ENCODE measurements around the gene GPR15LG.

Gene GPR15LG

GRCh38 chr10:84155521-84155920 lies 18.1 kb upstream of the GPR15LG start:
- no peak overlapping the region for H3K4me3 ChIP-seq (replicated peaks in 1 of 2; ENCODE audit: low read depth in 2 of 2, low read length in 2 of 2)
- TF ChIP-seq CTCF (IDR thresholded peaks at IDR 0.05; ENCODE audit: low read depth, low read length), result no peak
- no peak for DNase-seq (ENCODE audit: low read depth in 2 of 2)

- no peak for DNase-seq (ENCODE audit: low read depth in 2 of 2)
- no peak for TF ChIP-seq CTCF (IDR thresholded peaks at IDR 0.05; ENCODE audit: low read depth, low read length)
- no peak overlapping the region for H3K4me3 ChIP-seq (replicated peaks in 1 of 2; ENCODE audit: low read depth in 2 of 2, low read length in 2 of 2)
Measured at GRCh38 chr10:84156009-84156408, 17.6 kb upstream of the GPR15LG start.

GRCh38 chr10:84156768-84157167 lies 16.8 kb upstream of the GPR15LG start:
- no peak for TF ChIP-seq CTCF (IDR thresholded peaks at IDR 0.05; ENCODE audit: low read depth, low read length)
- peak; percentile 9 to 36 for DNase-seq (ENCODE audit: low read depth in 2 of 2)
- H3K4me3 ChIP-seq (replicated peaks in 1 of 2; ENCODE audit: low read depth in 2 of 2, low read length in 2 of 2), result no peak overlapping the region

- TF ChIP-seq CTCF (IDR thresholded peaks at IDR 0.05; ENCODE audit: low read depth, low read length), result no peak
- no peak overlapping the region for H3K4me3 ChIP-seq (replicated peaks in 1 of 2; ENCODE audit: low read depth in 2 of 2, low read length in 2 of 2)
- DNase-seq (ENCODE audit: low read depth in 2 of 2), result no peak
Measured at GRCh38 chr10:84158061-84158460, 15.5 kb upstream of the GPR15LG start.

- DNase-seq (ENCODE audit: low read depth in 2 of 2), result no peak
- H3K4me3 ChIP-seq (replicated peaks in 1 of 2; ENCODE audit: low read depth in 2 of 2, low read length in 2 of 2), result no peak overlapping the region
- no peak for TF ChIP-seq CTCF (IDR thresholded peaks at IDR 0.05; ENCODE audit: low read depth, low read length)
Measured at GRCh38 chr10:84158550-84158949, 15.1 kb upstream of the GPR15LG start.

- no peak overlapping the region for H3K4me3 ChIP-seq (replicated peaks in 1 of 2; ENCODE audit: low read depth in 2 of 2, low read length in 2 of 2)
- TF ChIP-seq CTCF (IDR thresholded peaks at IDR 0.05; ENCODE audit: low read depth, low read length), result no peak
- DNase-seq (ENCODE audit: low read depth in 2 of 2), result no peak
Measured at GRCh38 chr10:84159076-84159685, 14.4 kb upstream of the GPR15LG start.

Data from cardiac fibroblast (primary cell).